ENCODE data around the gene RMND1. TPM values are rescaled to one million over a fixed set of nuclear protein-coding genes. Genes with fewer than 3 reads are reported as not detected.

The RMND1 gene
- total and polyA plus RNA-seq, 12 donors: 10.9 to 25.2 (median 14.7) TPM

DNA sequence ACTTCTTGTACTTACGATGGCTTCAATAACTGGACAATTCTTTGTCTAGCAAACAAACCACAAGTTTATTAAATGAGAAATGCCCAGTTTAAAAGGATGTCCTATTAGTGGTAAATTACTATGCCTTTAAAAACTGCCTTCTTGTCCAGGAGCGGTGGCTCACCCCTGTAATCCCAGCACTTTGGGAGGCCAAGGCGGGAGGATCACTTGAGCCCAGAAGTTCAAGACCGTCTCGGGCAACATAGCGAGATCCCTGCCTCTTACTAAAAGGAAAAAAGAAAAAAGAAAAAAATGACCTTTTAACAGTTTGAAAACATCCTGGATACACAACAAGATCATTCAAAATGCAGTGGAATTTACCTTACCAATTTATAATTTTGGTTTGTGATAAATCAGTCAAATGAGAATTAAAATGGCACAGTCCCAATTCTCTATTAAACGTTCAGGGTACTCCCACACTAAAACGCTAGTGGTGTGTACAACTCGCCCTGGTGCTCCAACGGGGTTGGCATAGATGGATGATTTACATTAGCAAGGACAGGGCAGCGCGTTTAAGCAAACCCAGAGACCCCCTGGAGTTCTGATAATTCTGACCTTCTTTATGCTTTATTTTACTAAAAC, 62.8 kb downstream of the RMND1 start:
- peaks cover 12 to 62% (median 49%) of the 10 kb centered on the region in 9 donors for H3K4me1 ChIP-seq
- peak overlapping the region; percentile 83 to 100 (median 96) for H3K4me3 ChIP-seq
- H3K27ac ChIP-seq: peak overlapping the region; percentile 94 to 100 (median 100)
- intact Hi-C loops (cut with DNase I): no loop called here
- peaks cover 0 to 17% (median 0%) of the 10 kb centered on the region in 9 donors for H3K36me3 ChIP-seq
- WGBS, 2 donors: 26 to 34% methylated on average over 12 of the region's 12 CpGs
- no peaks in the 10 kb centered on the region for H3K27me3 ChIP-seq
- DNase-seq (no peak), ATAC-seq (peak in 2 of 8 donors; percentile 1 to 3)
- H3K9me3 ChIP-seq: no peaks in the 10 kb centered on the region
- TF ChIP-seq CTCF (IDR thresholded peaks at IDR 0.05): no peak

GRCh38 chr6:151388236-151388635, 63.7 kb downstream of the RMND1 start:
- TF ChIP-seq CTCF (IDR thresholded peaks at IDR 0.05): no peak
- Histone ChIP-seq H3K4me1 (peaks cover 9 to 53% (median 40%) of the 10 kb centered on the region in 9 donors), H3K9me3 (no peaks in the 10 kb centered on the region), H3K27ac (peak overlapping the region in 8 of 10 donors; percentile 99 to 100 (median 100)), H3K4me3 (peak overlapping the region in 1 of 10 donors; percentile 96), H3K36me3 (peaks cover 0 to 18% (median 0%) of the 10 kb centered on the region in 9 donors), H3K27me3 (no peaks in the 10 kb centered on the region)
- intact Hi-C loops (cut with DNase I): no loop called here
- WGBS, 2 donors: 85 to 94% methylated on average over 2 of the region's 2 CpGs
- ATAC-seq (no peak), DNase-seq (no peak)

DNA sequence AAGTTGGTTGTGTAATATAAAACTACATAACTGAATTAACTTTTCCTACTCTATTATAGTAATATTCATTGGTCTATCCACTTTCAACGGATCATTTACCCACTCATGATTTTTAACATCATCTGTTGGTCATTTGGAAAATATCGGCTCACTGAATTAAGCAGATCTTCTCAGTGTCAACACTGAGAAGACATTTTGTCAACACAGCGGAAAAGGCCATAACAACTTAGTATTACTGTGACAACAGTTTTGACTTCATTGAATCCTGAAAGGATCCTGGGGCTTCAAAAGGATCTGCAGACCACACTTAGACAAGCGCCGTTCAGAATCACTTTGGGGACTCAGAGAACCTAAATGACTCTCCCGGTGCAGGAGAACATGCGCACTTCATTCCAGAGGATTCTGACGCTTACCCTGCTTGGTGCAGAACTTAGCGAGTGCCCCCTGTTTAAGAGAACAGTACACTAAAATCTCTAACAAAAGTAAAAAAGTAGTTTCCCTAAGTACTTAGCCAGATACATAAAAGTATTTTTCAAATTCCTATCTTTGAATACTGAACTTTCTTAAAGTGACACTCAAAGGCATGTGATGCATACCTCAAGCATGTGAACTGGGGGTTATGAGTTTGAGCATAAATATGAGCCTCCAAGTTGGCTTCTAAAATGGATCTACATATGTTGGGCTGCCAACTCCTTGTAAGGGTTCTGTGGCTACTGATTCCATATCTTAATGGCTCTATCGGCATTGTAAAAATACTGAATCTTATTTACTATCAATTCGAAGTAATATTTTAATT, 64.6 kb downstream of the RMND1 start:
- no peak overlapping the region for H3K4me3 ChIP-seq
- H3K9me3 ChIP-seq: no peaks in the 10 kb centered on the region
- peaks cover under 1 to 45% (median 32%) of the 10 kb centered on the region in 9 donors for H3K4me1 ChIP-seq
- peaks cover 0 to 18% (median 0%) of the 10 kb centered on the region in 9 donors for H3K36me3 ChIP-seq
- no peak for DNase-seq
- ATAC-seq: no peak
- intact Hi-C loops (cut with DNase I): no loop called here
- H3K27ac ChIP-seq: peak overlapping the region in 3 of 10 donors; percentile 2 to 100 (median 32)
- no peak for TF ChIP-seq CTCF (IDR thresholded peaks at IDR 0.05)
- WGBS, 2 donors: 90 to 95% methylated on average over 11 of the region's 11 CpGs
- H3K27me3 ChIP-seq: no peaks in the 10 kb centered on the region

- H3K4me1 ChIP-seq: peaks cover 0 to 48% (median 31%) of the 10 kb centered on the region in 9 donors
- WGBS, 2 donors: 55 to 56% methylated on average over 1 of the region's 1 CpG
- intact Hi-C loops (cut with DNase I): no loop called here
Observed at GRCh38 chr6:151385177-151385576, 66.7 kb downstream of the RMND1 start.

More at GRCh38 chr6:151385177-151385576, 66.7 kb downstream of the RMND1 start:
- Histone ChIP-seq H3K9me3 (no peaks in the 10 kb centered on the region), H3K27me3 (no peaks in the 10 kb centered on the region), H3K27ac (peak overlapping the region in 3 of 10 donors; percentile 2 to 24 (median 12)), H3K36me3 (peaks cover 0 to 18% (median 0%) of the 10 kb centered on the region in 9 donors), H3K4me3 (no peak overlapping the region)
- no peak for DNase-seq
- ATAC-seq: no peak
- no peak for TF ChIP-seq CTCF (IDR thresholded peaks at IDR 0.05)
